ENCODE data around the gene ACADM. TPM values are rescaled to one million over a fixed set of nuclear protein-coding genes. Genes with fewer than 3 reads are reported as not detected.

ACADM gene
- total and polyA plus RNA-seq, 2 experiments from 2014 or later: 37.7 to 52.8 TPM

DNA sequence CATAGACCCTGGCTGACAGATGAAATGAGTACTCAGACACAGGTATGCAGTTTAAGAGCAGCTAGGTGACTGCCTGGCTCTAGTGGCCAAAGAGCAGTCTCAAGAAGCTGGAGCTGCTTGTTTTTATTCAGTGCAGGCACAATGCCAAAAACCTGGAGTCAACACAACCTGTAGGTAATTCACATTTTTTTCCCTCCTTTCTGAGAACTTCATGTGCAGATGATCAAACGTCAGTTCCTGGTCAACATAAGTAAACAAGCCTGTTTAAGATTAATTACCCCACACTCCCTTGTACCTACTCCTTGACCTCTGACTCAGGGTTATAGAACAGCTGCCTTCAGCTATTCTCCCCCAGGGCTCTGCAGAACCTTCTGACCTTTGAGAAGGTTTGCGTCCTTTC lies 17.3 kb upstream of the ACADM start:
- Histone ChIP-seq H2AFZ (no peak overlapping the region), H3K27ac (ENCODE audit: low read depth) (no peak overlapping the region), H3K79me2 (replicated peaks; ENCODE audit: insufficient read depth) (no peaks in the 10 kb centered on the region), H3F3A (replicated peaks; ENCODE audit: low read depth) (no peaks in the 10 kb centered on the region), H3K4me3 (no peak overlapping the region), H3K9me2 (ENCODE audit: insufficient read depth) (no peaks in the 10 kb centered on the region; the same call in 1 of the 2 replicates), H3K27me3 (ENCODE audit: insufficient read depth) (no peaks in the 10 kb centered on the region), H3K36me3 (ENCODE audit: insufficient read depth) (no peaks in the 10 kb centered on the region), H4K20me1 (replicated peaks; ENCODE audit: insufficient read depth) (0 out of 2 replicates have a peak, but pooled peaks cover 3% of the 10 kb centered on the region), H3K4me1 (ENCODE audit: insufficient read depth) (no peaks in the 10 kb centered on the region), H3K4me2 (no peak overlapping the region)
- Mint-ChIP-seq H3K9me3 (peaks cover 6% of the 10 kb centered on the region; the same call in 1 of the 3 replicates), H3K4me3 (no peak overlapping the region), H3K27ac (no peak overlapping the region), H3K36me3 (ENCODE audit: low read depth) (no peaks in the 10 kb centered on the region), H3K27me3 (ENCODE audit: insufficient read depth, low read depth, poor library complexity) (no peaks in the 10 kb centered on the region), H3K4me1 (no peaks in the 10 kb centered on the region)
- DNase-seq (ENCODE audit: low spot score) (peak; percentile 6), ATAC-seq (no peak)
- TF ChIP-seq CREB1 (CRISPR knock-in tag; IDR thresholded peaks at IDR 0.05; ENCODE audit: low read depth): no peak
- TF ChIP-seq EZH2 (IDR thresholded peaks at IDR 0.05; ENCODE audit: low read depth, unreplicated experiment): no peak
- no peak for TF ChIP-seq POLR2AphosphoS5 (IDR thresholded peaks at IDR 0.05; ENCODE audit: low read depth)
- TF ChIP-seq ETS1 (IDR thresholded peaks at IDR 0.05): no peak
- TF ChIP-seq STAT1 (IDR thresholded peaks at IDR 0.05; ENCODE audit: unreplicated experiment): no peak
- no peak for TF ChIP-seq REST (IDR thresholded peaks at IDR 0.05; ENCODE audit: unreplicated experiment)
- no peak for TF ChIP-seq ZNF331 (CRISPR knock-in tag; IDR thresholded peaks at IDR 0.05; ENCODE audit: low read depth)
- no peak for TF ChIP-seq JUNB (IDR thresholded peaks at IDR 0.05; ENCODE audit: unreplicated experiment)
- no peak for TF ChIP-seq ZNF114 (CRISPR knock-in tag; IDR thresholded peaks at IDR 0.05)
- TF ChIP-seq, protein P1, sequence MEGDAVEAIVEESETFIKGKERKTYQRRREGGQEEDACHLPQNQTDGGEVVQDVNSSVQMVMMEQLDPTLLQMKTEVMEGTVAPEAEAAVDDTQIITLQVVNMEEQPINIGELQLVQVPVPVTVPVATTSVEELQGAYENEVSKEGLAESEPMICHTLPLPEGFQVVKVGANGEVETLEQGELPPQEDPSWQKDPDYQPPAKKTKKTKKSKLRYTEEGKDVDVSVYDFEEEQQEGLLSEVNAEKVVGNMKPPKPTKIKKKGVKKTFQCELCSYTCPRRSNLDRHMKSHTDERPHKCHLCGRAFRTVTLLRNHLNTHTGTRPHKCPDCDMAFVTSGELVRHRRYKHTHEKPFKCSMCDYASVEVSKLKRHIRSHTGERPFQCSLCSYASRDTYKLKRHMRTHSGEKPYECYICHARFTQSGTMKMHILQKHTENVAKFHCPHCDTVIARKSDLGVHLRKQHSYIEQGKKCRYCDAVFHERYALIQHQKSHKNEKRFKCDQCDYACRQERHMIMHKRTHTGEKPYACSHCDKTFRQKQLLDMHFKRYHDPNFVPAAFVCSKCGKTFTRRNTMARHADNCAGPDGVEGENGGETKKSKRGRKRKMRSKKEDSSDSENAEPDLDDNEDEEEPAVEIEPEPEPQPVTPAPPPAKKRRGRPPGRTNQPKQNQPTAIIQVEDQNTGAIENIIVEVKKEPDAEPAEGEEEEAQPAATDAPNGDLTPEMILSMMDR (conservative IDR thresholded peaks at IDR 0.05; ENCODE audit: low read depth in 2 of 2): no peak
- no peak for TF ChIP-seq NANOG (IDR thresholded peaks at IDR 0.05; ENCODE audit: borderline replicate concordance)
- no peak for TF ChIP-seq ZNF462 (CRISPR knock-in tag; IDR thresholded peaks at IDR 0.05)
- TF ChIP-seq EZH2phosphoT487 (IDR thresholded peaks at IDR 0.05; ENCODE audit: unreplicated experiment): no peak
